ENCODE measurements around the gene RGS3.

Gene RGS3

GRCh38 chr9:113540466-113540865 is 76.9 kb downstream of the RGS3 start:
- Histone ChIP-seq H3K27ac (replicated peaks) (no peak overlapping the region), H3K27me3 (ENCODE audit: insufficient read depth, poor library complexity, severe bottlenecking) (no peaks in the 10 kb centered on the region), H3K4me3 (replicated peaks; ENCODE audit: insufficient read depth, low read length) (no peak overlapping the region)
- no peak for TF ChIP-seq GABPA (IDR thresholded peaks at IDR 0.05; ENCODE audit: low read depth)
- no peak for TF ChIP-seq REST (IDR thresholded peaks at IDR 0.05; ENCODE audit: insufficient replicate concordance, low read depth)
- TF ChIP-seq SPI1 (IDR thresholded peaks at IDR 0.05; ENCODE audit: borderline replicate concordance, low read depth), result no peak
- no peak for TF ChIP-seq POLR2AphosphoS5 (IDR thresholded peaks at IDR 0.05; ENCODE audit: low read depth)
- TF ChIP-seq, protein P1, sequence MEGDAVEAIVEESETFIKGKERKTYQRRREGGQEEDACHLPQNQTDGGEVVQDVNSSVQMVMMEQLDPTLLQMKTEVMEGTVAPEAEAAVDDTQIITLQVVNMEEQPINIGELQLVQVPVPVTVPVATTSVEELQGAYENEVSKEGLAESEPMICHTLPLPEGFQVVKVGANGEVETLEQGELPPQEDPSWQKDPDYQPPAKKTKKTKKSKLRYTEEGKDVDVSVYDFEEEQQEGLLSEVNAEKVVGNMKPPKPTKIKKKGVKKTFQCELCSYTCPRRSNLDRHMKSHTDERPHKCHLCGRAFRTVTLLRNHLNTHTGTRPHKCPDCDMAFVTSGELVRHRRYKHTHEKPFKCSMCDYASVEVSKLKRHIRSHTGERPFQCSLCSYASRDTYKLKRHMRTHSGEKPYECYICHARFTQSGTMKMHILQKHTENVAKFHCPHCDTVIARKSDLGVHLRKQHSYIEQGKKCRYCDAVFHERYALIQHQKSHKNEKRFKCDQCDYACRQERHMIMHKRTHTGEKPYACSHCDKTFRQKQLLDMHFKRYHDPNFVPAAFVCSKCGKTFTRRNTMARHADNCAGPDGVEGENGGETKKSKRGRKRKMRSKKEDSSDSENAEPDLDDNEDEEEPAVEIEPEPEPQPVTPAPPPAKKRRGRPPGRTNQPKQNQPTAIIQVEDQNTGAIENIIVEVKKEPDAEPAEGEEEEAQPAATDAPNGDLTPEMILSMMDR (IDR thresholded peaks at IDR 0.05; ENCODE audit: insufficient read depth, low read length), result no peak
- no peak for DNase-seq (ENCODE audit: low read depth in 1 of 2, low spot score in 1 of 2)

- H3K27me3 ChIP-seq (ENCODE audit: insufficient read depth, poor library complexity, severe bottlenecking), result no peaks in the 10 kb centered on the region
- no peak overlapping the region for H3K27ac ChIP-seq (replicated peaks)
- no peak for TF ChIP-seq SPI1 (IDR thresholded peaks at IDR 0.05; ENCODE audit: borderline replicate concordance, low read depth)
- TF ChIP-seq POLR2AphosphoS5 (IDR thresholded peaks at IDR 0.05; ENCODE audit: low read depth), result no peak
- TF ChIP-seq, protein P1 (IDR thresholded peaks at IDR 0.05; ENCODE audit: insufficient read depth, low read length), result no peak
- TF ChIP-seq REST (IDR thresholded peaks at IDR 0.05; ENCODE audit: insufficient replicate concordance, low read depth), result no peak
- no peak for TF ChIP-seq GABPA (IDR thresholded peaks at IDR 0.05; ENCODE audit: low read depth)
- H3K4me3 ChIP-seq (replicated peaks; ENCODE audit: insufficient read depth, low read length), result no peak overlapping the region
- no peak for DNase-seq (ENCODE audit: low read depth in 1 of 2, low spot score in 1 of 2)
Measured at GRCh38 chr9:113541019-113541900, 77.7 kb downstream of the RGS3 start.

DNA sequence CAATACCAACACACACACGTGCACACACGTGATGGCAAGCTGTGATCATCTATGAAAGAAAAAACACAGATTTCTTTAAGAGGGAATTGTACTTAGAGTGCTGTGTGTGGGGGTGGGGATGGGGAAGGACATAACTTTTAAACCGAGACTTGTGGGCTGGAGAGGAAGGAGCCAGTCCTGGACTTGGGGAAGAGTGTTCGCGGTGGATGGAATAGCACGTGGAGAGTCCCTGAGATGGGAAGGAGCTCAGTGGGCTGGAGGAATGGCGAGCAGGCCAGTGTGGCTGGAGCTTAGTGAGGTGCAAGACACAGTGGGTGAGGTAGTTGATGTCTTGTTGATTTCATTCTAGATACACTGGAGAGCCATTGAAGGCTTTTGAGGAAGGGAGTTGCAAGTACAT is 78.5 kb downstream of the RGS3 start:
- no peak for DNase-seq (ENCODE audit: low read depth in 1 of 2, low spot score in 1 of 2)
- H3K27me3 ChIP-seq (ENCODE audit: insufficient read depth, poor library complexity, severe bottlenecking), result no peaks in the 10 kb centered on the region
- TF ChIP-seq GABPA (IDR thresholded peaks at IDR 0.05; ENCODE audit: low read depth), result no peak
- TF ChIP-seq REST (IDR thresholded peaks at IDR 0.05; ENCODE audit: insufficient replicate concordance, low read depth), result no peak
- no peak for TF ChIP-seq SPI1 (IDR thresholded peaks at IDR 0.05; ENCODE audit: borderline replicate concordance, low read depth)
- TF ChIP-seq POLR2AphosphoS5 (IDR thresholded peaks at IDR 0.05; ENCODE audit: low read depth), result no peak
- TF ChIP-seq, protein P1 (IDR thresholded peaks at IDR 0.05; ENCODE audit: insufficient read depth, low read length), result no peak
- H3K4me3 ChIP-seq (replicated peaks; ENCODE audit: insufficient read depth, low read length), result no peak overlapping the region
- no peak overlapping the region for H3K27ac ChIP-seq (replicated peaks)
